Panc1 (cell line): ENCODE data around the gene OR6C65. TPM values are rescaled to one million over a fixed set of nuclear protein-coding genes. Genes with fewer than 3 reads are reported as not detected.

ENCODE experiments used
- ATAC-seq: fragments of 200-7000 bp; cut with Tn5 transposase; 2 replicates; pipeline ENCODE4 v1.9.1; 2020; ENCODE audit warnings: mild to moderate bottlenecking, moderate library complexity
- BruUV-seq: library from RNA; stranded (reverse); fragments of 400-500 nt; replicated peaks from 2 replicates; lab custom pipeline; 2021; lab: Mats Ljungman, UMichigan
- CTCF ChIA-PET: fragments of 300-600 bp; sonication (Branson Sonifier 250); formaldehyde crosslinking; loops from one replicate; lab custom pipeline; 2022; ENCODE audit warnings: antibody characterized with exemption; lab: Charles Lee
- POLR2A ChIA-PET: fragments of 300-600 bp; sonication (Branson Sonifier 250); formaldehyde crosslinking; loops from one replicate; lab custom pipeline; 2022; ENCODE audit warnings: antibody characterized with exemption; lab: Charles Lee
- DNase-seq: peaks from one replicate; pipeline ENCODE4 v3.0.0-alpha.2; 2010; ENCODE audit warnings: low read depth, low spot score
- H3K27ac ChIP-seq: 2 replicates; pipeline ENCODE4 v1.5.1; 2011; ENCODE audit warnings: mild to moderate bottlenecking, low read length, inconsistent platforms
- H3K27me3 ChIP-seq: fragments of 200-500 bp; sonication (Bioruptor generic); 2 replicates; pipeline ENCODE4 v1.6.0; 2014; ENCODE audit warnings: low read length, inconsistent platforms; ENCODE audit not compliant: control insufficient read depth, insufficient read depth
- H3K36me3 ChIP-seq: fragments of 200-500 bp; sonication (Bioruptor generic); 2 replicates; pipeline ENCODE4 v1.5.1; 2014; ENCODE audit warnings: inconsistent platforms, mild to moderate bottlenecking, low read length, moderate library complexity; ENCODE audit not compliant: control insufficient read depth, insufficient read depth
- H3K4me1 ChIP-seq: 2 replicates; pipeline ENCODE4 v1.5.1; 2011; ENCODE audit warnings: inconsistent platforms, mild to moderate bottlenecking, low read length, moderate library complexity; ENCODE audit not compliant: control insufficient read depth, insufficient read depth
- H3K4me3 ChIP-seq, 2 experiments: 2 replicates each; pipeline ENCODE4 v1.5.1; 2011 to 2012; ENCODE audit warnings: low read depth in 2 of 2, low read length in 2 of 2, mild to moderate bottlenecking in 2 of 2, inconsistent platforms in 1 of 2, moderate library complexity in 1 of 2
- H3K9me3 ChIP-seq: fragments of 200-500 bp; sonication (Bioruptor generic); 2 replicates; pipeline ENCODE4 v1.5.1; 2014; ENCODE audit warnings: low read depth, mild to moderate bottlenecking, inconsistent platforms, low read length, moderate library complexity; ENCODE audit not compliant: control insufficient read depth, insufficient read depth
- POLR2AphosphoS5 ChIP-seq: IDR thresholded peaks from 2 replicates; pipeline ENCODE4 v1.6.1; 2012; ENCODE audit warnings: mild to moderate bottlenecking, low read depth, low read length, moderate library complexity
- TCF7L2 ChIP-seq: IDR thresholded peaks from 2 replicates; pipeline ENCODE4 v1.6.1; 2011; ENCODE audit warnings: mild to moderate bottlenecking, low read depth, low read length, inconsistent platforms
- in situ Hi-C: cut with HindIII; loops from 2 replicates; pipeline ENCODE4 v1.10.0; 2016; ENCODE audit warnings: low sequenced_read_pairs, low pct_unique_long_range_greater_than_20kb
- intact Hi-C: fragments of 100-400 bp; cut with micrococcal nuclease; formaldehyde crosslinking; loops from one replicate; pipeline ENCODE4 v1.10.0; 2022; ENCODE audit not compliant: unreplicated experiment
- total RNA-seq: library from RNA; stranded (reverse); gene quantifications from one replicate; pipeline ENCODE4 v1.2.1, GENCODE V29; 2021; ENCODE audit not compliant: unreplicated experiment
- TF ChIP-seq, protein P1 (sequence below), 2 experiments: IDR thresholded peaks; 2 replicates each; pipeline ENCODE4 v1.6.1; 2011 to 2012; ENCODE audit warnings: low read depth in 2 of 2, control low read depth in 1 of 2, low read length in 1 of 2, mild to moderate bottlenecking in 1 of 2, moderate library complexity in 1 of 2; ENCODE audit not compliant: insufficient read depth in 1 of 2
- TF ChIP-seq, protein P2 (sequence below): fragments of 450-650 bp; IDR thresholded peaks from 2 replicates; pipeline ENCODE4 v1.5.1; 2017; ENCODE audit warnings: mild to moderate bottlenecking

The OR6C65 gene
- total RNA-seq, 1 experiment from 2014 or later = not detected

DNA sequence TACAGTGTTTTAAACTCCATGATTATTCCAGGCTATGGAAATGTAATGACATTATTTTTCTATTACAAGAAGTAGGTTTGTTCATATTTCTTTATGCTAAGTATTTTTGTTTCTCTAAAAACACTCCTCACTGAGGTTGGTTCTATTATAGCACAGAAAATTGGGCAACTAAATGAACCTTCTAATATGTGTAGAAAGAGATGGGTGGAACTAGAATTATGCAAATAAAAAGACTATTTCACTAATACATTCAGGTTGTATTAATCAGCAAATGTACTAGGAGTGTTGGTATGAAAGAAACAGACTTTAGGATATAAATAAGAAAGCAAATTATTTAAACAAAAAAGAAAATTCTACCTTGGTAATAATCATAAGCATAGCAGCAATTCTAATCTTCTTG is 48.5 kb downstream of the OR6C65 start:
- no peaks in the 10 kb centered on the region for H3K27me3 ChIP-seq
- DNase-seq (no peak), ATAC-seq (no peak)
- H3K36me3 ChIP-seq = no peaks in the 10 kb centered on the region
- intact Hi-C loops = no loop called here
- H3K27ac ChIP-seq = no peak overlapping the region
- no TSS peak for BruUV-seq
- ChIA-PET POLR2A (no interaction called here), CTCF (no interaction called here)
- no peak overlapping the region for H3K4me3 ChIP-seq
- H3K9me3 ChIP-seq = no peaks in the 10 kb centered on the region
- in situ Hi-C loops = no loop called here
- no peaks in the 10 kb centered on the region for H3K4me1 ChIP-seq
- TF ChIP-seq TCF7L2 (no peak), POLR2AphosphoS5 (no peak)
- TF ChIP-seq, protein P1, sequence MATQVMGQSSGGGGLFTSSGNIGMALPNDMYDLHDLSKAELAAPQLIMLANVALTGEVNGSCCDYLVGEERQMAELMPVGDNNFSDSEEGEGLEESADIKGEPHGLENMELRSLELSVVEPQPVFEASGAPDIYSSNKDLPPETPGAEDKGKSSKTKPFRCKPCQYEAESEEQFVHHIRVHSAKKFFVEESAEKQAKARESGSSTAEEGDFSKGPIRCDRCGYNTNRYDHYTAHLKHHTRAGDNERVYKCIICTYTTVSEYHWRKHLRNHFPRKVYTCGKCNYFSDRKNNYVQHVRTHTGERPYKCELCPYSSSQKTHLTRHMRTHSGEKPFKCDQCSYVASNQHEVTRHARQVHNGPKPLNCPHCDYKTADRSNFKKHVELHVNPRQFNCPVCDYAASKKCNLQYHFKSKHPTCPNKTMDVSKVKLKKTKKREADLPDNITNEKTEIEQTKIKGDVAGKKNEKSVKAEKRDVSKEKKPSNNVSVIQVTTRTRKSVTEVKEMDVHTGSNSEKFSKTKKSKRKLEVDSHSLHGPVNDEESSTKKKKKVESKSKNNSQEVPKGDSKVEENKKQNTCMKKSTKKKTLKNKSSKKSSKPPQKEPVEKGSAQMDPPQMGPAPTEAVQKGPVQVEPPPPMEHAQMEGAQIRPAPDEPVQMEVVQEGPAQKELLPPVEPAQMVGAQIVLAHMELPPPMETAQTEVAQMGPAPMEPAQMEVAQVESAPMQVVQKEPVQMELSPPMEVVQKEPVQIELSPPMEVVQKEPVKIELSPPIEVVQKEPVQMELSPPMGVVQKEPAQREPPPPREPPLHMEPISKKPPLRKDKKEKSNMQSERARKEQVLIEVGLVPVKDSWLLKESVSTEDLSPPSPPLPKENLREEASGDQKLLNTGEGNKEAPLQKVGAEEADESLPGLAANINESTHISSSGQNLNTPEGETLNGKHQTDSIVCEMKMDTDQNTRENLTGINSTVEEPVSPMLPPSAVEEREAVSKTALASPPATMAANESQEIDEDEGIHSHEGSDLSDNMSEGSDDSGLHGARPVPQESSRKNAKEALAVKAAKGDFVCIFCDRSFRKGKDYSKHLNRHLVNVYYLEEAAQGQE (IDR thresholded peaks at IDR 0.05; ENCODE audit: insufficient read depth in 1 of 2, low read depth in 2 of 2, low read length in 1 of 2) = no peak
- TF ChIP-seq, protein P2, sequence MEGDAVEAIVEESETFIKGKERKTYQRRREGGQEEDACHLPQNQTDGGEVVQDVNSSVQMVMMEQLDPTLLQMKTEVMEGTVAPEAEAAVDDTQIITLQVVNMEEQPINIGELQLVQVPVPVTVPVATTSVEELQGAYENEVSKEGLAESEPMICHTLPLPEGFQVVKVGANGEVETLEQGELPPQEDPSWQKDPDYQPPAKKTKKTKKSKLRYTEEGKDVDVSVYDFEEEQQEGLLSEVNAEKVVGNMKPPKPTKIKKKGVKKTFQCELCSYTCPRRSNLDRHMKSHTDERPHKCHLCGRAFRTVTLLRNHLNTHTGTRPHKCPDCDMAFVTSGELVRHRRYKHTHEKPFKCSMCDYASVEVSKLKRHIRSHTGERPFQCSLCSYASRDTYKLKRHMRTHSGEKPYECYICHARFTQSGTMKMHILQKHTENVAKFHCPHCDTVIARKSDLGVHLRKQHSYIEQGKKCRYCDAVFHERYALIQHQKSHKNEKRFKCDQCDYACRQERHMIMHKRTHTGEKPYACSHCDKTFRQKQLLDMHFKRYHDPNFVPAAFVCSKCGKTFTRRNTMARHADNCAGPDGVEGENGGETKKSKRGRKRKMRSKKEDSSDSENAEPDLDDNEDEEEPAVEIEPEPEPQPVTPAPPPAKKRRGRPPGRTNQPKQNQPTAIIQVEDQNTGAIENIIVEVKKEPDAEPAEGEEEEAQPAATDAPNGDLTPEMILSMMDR = no peak

Other genes with a start within 250 kb of the OR6C65 start
- not detected for gene OR10A7, start 179.5 kb upstream of the OR6C65 start, total RNA-seq
- gene OR6C74, start 155.9 kb upstream of the OR6C65 start, total RNA-seq = not detected
- gene OR6C6, start 104.0 kb upstream of the OR6C65 start, total RNA-seq = not detected
- not detected for gene OR6C1, start 86.2 kb upstream of the OR6C65 start, total RNA-seq
- not detected for gene OR6C3, start 69.8 kb upstream of the OR6C65 start, total RNA-seq
- not detected for gene OR6C75, start 37.6 kb upstream of the OR6C65 start, total RNA-seq
- not detected for gene OR6C76, start 25.7 kb downstream of the OR6C65 start, total RNA-seq
- gene OR6C2, start 43.5 kb downstream of the OR6C65 start, total RNA-seq = not detected
- not detected for gene OR6C70, start 69.6 kb downstream of the OR6C65 start, total RNA-seq
- gene OR6C68, start 91.8 kb downstream of the OR6C65 start, total RNA-seq = not detected
- gene OR6C4, start 149.1 kb downstream of the OR6C65 start, total RNA-seq = not detected
- gene OR2AP1, start 171.9 kb downstream of the OR6C65 start, total RNA-seq = not detected
- gene OR10P1, start 236.4 kb downstream of the OR6C65 start, total RNA-seq = not detected